IMR-90 (cell line): ENCODE measurements around the gene NPIPB5. TPM values are rescaled to one million over a fixed set of nuclear protein-coding genes. Genes with fewer than 3 reads are reported as not detected.
"Not testable (repeated sequence)": the region's sequence is repeated elsewhere in the genome, so short reads cannot be mapped to it uniquely, and the experiment has no call there.

Source experiments
- ATAC-seq: fragments of 200-7000 bp; cut with Tn5 transposase; 2 replicates; pipeline ENCODE4 v1.9.1; 2020; ENCODE audit warnings: low read depth, mild to moderate bottlenecking, moderate library complexity
- BruUV-seq: library from RNA; stranded (reverse); fragments of 400-500 nt; replicated peaks from 2 replicates; lab custom pipeline; 2021; lab: Mats Ljungman, UMichigan
- CTCF ChIA-PET: fragments of 300-600 bp; formaldehyde crosslinking; extraction: SDS; loops from one replicate; lab custom pipeline; 2021; ENCODE audit warnings: antibody characterized with exemption; lab: Yijun Ruan, JAX
- POLR2A ChIA-PET: fragments of 300-600 bp; sonication (Branson Sonifier 250); formaldehyde crosslinking; loops from one replicate; lab custom pipeline; 2022; ENCODE audit warnings: antibody characterized with exemption; ENCODE audit not compliant: unreplicated experiment; lab: Charles Lee
- DNase-seq: peaks from one replicate; pipeline ENCODE4 v3.0.0; 2013
- H2AFZ ChIP-seq: replicated peaks from 2 replicates; pipeline ENCODE3; 2013; ENCODE audit warnings: low read length, mild to moderate bottlenecking; ENCODE audit not compliant: poor library complexity
- H2AK5ac ChIP-seq: 2 replicates; pipeline ENCODE4 v1.6.1; 2013; ENCODE audit warnings: low read depth, low read length, inconsistent platforms
- H2AK9ac ChIP-seq: replicated peaks from 2 replicates; pipeline ENCODE3; 2013; ENCODE audit warnings: mild to moderate bottlenecking, low read depth, low read length, moderate library complexity; ENCODE audit not compliant: poor library complexity
- H2BK120ac ChIP-seq: 2 replicates; pipeline ENCODE4 v1.6.1; 2013; ENCODE audit warnings: low read depth, low read length, inconsistent platforms
- H2BK15ac ChIP-seq: 3 replicates; pipeline ENCODE4 v1.6.1; 2013; ENCODE audit warnings: low read depth, low read length, inconsistent platforms
- H2BK20ac ChIP-seq: 2 replicates; pipeline ENCODE4 v1.6.1; 2013; ENCODE audit warnings: low read depth, mild to moderate bottlenecking, inconsistent platforms, low read length, moderate library complexity
- H2BK5ac ChIP-seq: 2 replicates; pipeline ENCODE4 v1.6.1; 2013; ENCODE audit warnings: mild to moderate bottlenecking, low read depth, low read length, inconsistent platforms; ENCODE audit not compliant: poor library complexity, severe bottlenecking
- H3K14ac ChIP-seq: replicated peaks from 2 replicates; pipeline ENCODE4 v1.6.1; 2013; ENCODE audit warnings: low read depth, low read length, inconsistent platforms
- H3K18ac ChIP-seq: 2 replicates; pipeline ENCODE4 v1.6.1; 2013; ENCODE audit warnings: low read depth, low read length, control low read depth
- H3K23ac ChIP-seq: 2 replicates; pipeline ENCODE4 v1.6.1; 2013; ENCODE audit warnings: low read depth, low read length, inconsistent platforms
- H3K27ac ChIP-seq: 2 replicates; pipeline ENCODE4 v1.5.1; 2013; ENCODE audit warnings: mild to moderate bottlenecking, control low read depth, low read length; ENCODE audit not compliant: insufficient read depth
- H3K27me3 ChIP-seq: 2 replicates; pipeline ENCODE4 v1.6.1; 2013; ENCODE audit warnings: low read length; ENCODE audit not compliant: control insufficient read depth, insufficient read depth
- H3K36me3 ChIP-seq: 2 replicates; pipeline ENCODE4 v1.6.1; 2013; ENCODE audit warnings: low read length, mixed read lengths; ENCODE audit not compliant: control insufficient read depth, insufficient read depth
- H3K4ac ChIP-seq: 2 replicates; pipeline ENCODE4 v1.6.1; 2013; ENCODE audit warnings: low read depth, low read length, inconsistent platforms
- H3K4me1 ChIP-seq: 2 replicates; pipeline ENCODE4 v1.6.1; 2013; ENCODE audit warnings: low read length, mixed read lengths; ENCODE audit not compliant: control insufficient read depth, insufficient read depth
- H3K4me2 ChIP-seq: 2 replicates; pipeline ENCODE4 v1.6.1; 2013; ENCODE audit warnings: low read depth, mild to moderate bottlenecking, control low read depth, low read length, moderate library complexity
- H3K4me3 ChIP-seq: 2 replicates; pipeline ENCODE4 v1.5.1; 2013; ENCODE audit warnings: low read depth, mild to moderate bottlenecking, control low read depth, low read length, moderate library complexity; ENCODE audit not compliant: insufficient read depth
- H3K56ac ChIP-seq: 2 replicates; pipeline ENCODE4 v1.6.1; 2013; ENCODE audit warnings: low read length, inconsistent platforms; ENCODE audit not compliant: insufficient read depth; ENCODE audit errors: extremely low read depth
- H3K79me1 ChIP-seq, 2 experiments: 2 replicates each; pipeline ENCODE4 v1.6.1; 2013; ENCODE audit warnings: low read length in 2 of 2, inconsistent platforms in 1 of 2, low read depth in 1 of 2
- H3K9ac ChIP-seq: 2 replicates; pipeline ENCODE4 v1.6.1; 2013; ENCODE audit warnings: low read depth, low read length, control low read depth
- H3K9me1 ChIP-seq: 2 replicates; pipeline ENCODE4 v1.6.1; 2013; ENCODE audit warnings: low read length, inconsistent platforms; ENCODE audit not compliant: insufficient read depth
- H3K9me3 ChIP-seq: 2 replicates; pipeline ENCODE4 v1.6.1; 2013; ENCODE audit warnings: low read length; ENCODE audit not compliant: control insufficient read depth, insufficient read depth
- H4K20me1 ChIP-seq: 2 replicates; pipeline ENCODE4 v1.6.1; 2013; ENCODE audit warnings: low read length, inconsistent platforms; ENCODE audit not compliant: insufficient read depth
- H4K5ac ChIP-seq: 2 replicates; pipeline ENCODE4 v1.6.1; 2013; ENCODE audit warnings: mild to moderate bottlenecking, low read depth, low read length, control low read depth
- H4K8ac ChIP-seq, 2 experiments: 2 replicates each; pipeline ENCODE4 v1.6.1; 2013; ENCODE audit warnings: low read depth in 2 of 2, low read length in 2 of 2, control low read depth in 1 of 2, inconsistent platforms in 1 of 2
- H4K91ac ChIP-seq: 2 replicates; pipeline ENCODE4 v1.6.1; 2013; ENCODE audit warnings: low read depth, low read length, inconsistent platforms; ENCODE audit not compliant: insufficient read depth
- WGBS, 2 experiments: methylation state at CpG; one replicate each; pipeline versions ENCODE4 v1.1.5 to v1.1.7; 2013; ENCODE audit warnings: missing lambda C conversion rate in 2 of 2; ENCODE audit not compliant: insufficient read length in 1 of 2; ENCODE audit errors: extremely low coverage in 2 of 2; 5-methylcytosine and 5-hydroxymethylcytosine counted together
- dilution Hi-C: fragments of 300-500 bp; cut with HindIII; formaldehyde crosslinking; loops from one replicate; pipeline ENCODE4 v1.14.3; 2018; ENCODE audit warnings: low sequenced_read_pairs; ENCODE audit not compliant: unreplicated experiment
- in situ Hi-C: fragments of 300-500 bp; cut with MboI; formaldehyde crosslinking; loops from 3 replicates; pipeline ENCODE4 v1.14.3; 2019; ENCODE audit warnings: low sequenced_read_pairs, inconsistent platforms, mixed read lengths
- intact Hi-C: fragments of 100-400 bp; cut with micrococcal nuclease; formaldehyde crosslinking; loops from 2 replicates; pipeline ENCODE4 v1.10.0; 2022
- polyA plus RNA-seq, 3 experiments: library from polyadenylated mRNA; depleted of rRNA; stranded (reverse); fragments of >200 nt; gene quantifications; 2 replicates each; pipeline ENCODE4 v1.2.3, GENCODE V29; 2012; ENCODE audit warnings: low replicate concordance in 1 of 3
- total RNA-seq: library from RNA; depleted of rRNA; stranded (reverse); fragments of >200 nt; gene quantifications from 2 replicates; pipeline ENCODE4 v1.2.3, GENCODE V29; 2012
- TF ChIP-seq, protein P1 (sequence below): fragments of 150-350 bp; IDR thresholded peaks from 2 replicates; pipeline ENCODE4 v1.6.1; 2017; ENCODE audit warnings: mild to moderate bottlenecking, antibody characterized with exemption, low read length, low read depth

The NPIPB5 gene
- total and polyA plus RNA-seq, 2 of the 4 experiments (the other 2 are of a cell fraction) = 29.8 to 56.6 TPM

DNA sequence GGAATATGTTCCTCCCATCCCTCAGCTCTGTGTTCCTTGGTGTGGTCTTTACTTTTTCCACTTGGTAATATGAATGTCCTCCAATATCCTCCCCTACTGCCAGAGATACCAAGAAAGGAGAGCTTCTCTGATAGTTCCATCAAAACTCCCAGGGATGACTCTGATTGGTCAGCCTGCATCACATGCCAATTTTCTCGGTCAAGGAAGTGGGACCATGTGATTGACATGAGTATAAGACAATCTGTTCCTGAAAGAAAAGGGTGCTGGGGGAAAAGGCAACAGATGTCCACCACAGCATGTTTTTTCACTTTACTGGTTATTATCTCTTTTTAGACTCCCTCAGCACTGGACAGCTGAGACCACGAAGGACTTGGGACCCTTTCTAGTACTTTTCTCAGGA, 35.9 kb downstream of the NPIPB5 start:
- H3K14ac ChIP-seq, H3K4me2 ChIP-seq, H3K36me3 ChIP-seq, H2AK5ac ChIP-seq, H4K20me1 ChIP-seq, DNase-seq, H4K8ac ChIP-seq, dilution Hi-C loops, intact Hi-C loops, H3K4me3 ChIP-seq, BruUV-seq, H3K9me1 ChIP-seq, H3K27ac ChIP-seq, H3K9ac ChIP-seq, H2BK15ac ChIP-seq, H3K27me3 ChIP-seq, H3K23ac ChIP-seq, H2AFZ ChIP-seq, H3K4me1 ChIP-seq, H3K9me3 ChIP-seq, H2BK120ac ChIP-seq, H2BK5ac ChIP-seq, ATAC-seq, H3K18ac ChIP-seq, POLR2A ChIA-PET, H2BK20ac ChIP-seq, H2AK9ac ChIP-seq, H4K5ac ChIP-seq, H3K56ac ChIP-seq, H4K91ac ChIP-seq, CTCF ChIA-PET, in situ Hi-C loops, H3K79me1 ChIP-seq, H3K4ac ChIP-seq: not testable (repeated sequence)
- no CpG with 5 or more reads among the region's 2 CpGs for WGBS, 2 experiments
- TF ChIP-seq, protein P1, sequence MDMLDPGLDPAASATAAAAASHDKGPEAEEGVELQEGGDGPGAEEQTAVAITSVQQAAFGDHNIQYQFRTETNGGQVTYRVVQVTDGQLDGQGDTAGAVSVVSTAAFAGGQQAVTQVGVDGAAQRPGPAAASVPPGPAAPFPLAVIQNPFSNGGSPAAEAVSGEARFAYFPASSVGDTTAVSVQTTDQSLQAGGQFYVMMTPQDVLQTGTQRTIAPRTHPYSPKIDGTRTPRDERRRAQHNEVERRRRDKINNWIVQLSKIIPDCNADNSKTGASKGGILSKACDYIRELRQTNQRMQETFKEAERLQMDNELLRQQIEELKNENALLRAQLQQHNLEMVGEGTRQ = peak; percentile 38; the same call in 1 of the 2 replicates

DNA sequence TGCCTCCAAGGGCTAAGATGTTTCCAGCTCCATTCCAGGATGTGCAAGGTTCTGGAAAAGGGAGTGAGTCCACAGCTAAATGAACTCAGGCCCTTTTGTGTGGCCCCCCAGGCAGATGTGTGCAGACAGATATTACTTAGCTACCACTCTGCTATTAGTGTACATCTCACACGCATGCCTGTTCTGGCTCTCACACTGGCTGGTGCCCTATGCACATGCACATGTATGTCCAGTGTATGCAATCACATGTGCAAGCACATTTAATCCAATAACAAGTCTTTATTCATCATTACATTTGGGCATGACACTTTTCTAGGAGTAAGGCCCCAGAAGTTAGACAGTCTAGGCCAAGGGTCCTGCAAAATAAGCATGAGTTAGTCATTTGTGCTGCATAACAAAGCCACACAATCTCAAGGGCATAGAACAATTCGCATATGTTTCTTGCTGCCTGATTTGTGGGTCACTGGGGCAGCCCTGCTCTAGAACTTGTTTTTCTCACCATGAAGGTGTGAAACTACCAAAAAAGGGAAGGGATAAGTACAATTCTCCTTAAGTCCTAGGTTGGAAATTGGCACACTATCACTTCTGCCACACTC, 36.6 kb downstream of the NPIPB5 start:
- dilution Hi-C loops, BruUV-seq: not testable (repeated sequence)

More for the DNA sequence above, 36.6 kb downstream of the NPIPB5 start:
- H2AK9ac ChIP-seq, H3K4me1 ChIP-seq, H3K9me1 ChIP-seq, CTCF ChIA-PET, H3K9ac ChIP-seq, H2BK15ac ChIP-seq, ATAC-seq, H2BK120ac ChIP-seq, H3K79me1 ChIP-seq, DNase-seq, H4K91ac ChIP-seq, POLR2A ChIA-PET, H3K36me3 ChIP-seq, H3K23ac ChIP-seq, H4K5ac ChIP-seq, H2BK20ac ChIP-seq, H2AK5ac ChIP-seq, in situ Hi-C loops, H3K27ac ChIP-seq, H3K56ac ChIP-seq, H4K20me1 ChIP-seq, H3K4ac ChIP-seq, H3K27me3 ChIP-seq, H2BK5ac ChIP-seq, H3K14ac ChIP-seq, H2AFZ ChIP-seq, intact Hi-C loops, H4K8ac ChIP-seq, H3K18ac ChIP-seq, H3K9me3 ChIP-seq, H3K4me3 ChIP-seq, H3K4me2 ChIP-seq: not testable (repeated sequence)
- WGBS, 2 experiments = 90% methylated on average over 2 of the region's 2 CpGs; no CpG with 5 or more reads in 1 of the 2 experiments
